Caco-2 (cell line): ENCODE measurements around the gene MVB12B. TPM values are rescaled to one million over a fixed set of nuclear protein-coding genes. Genes with fewer than 3 reads are reported as not detected.

Experiments
- BruUV-seq: library from RNA; stranded (reverse); fragments of 400-500 nt; replicated peaks from 2 replicates; lab custom pipeline; 2021; lab: Mats Ljungman, UMichigan
- CTCF ChIA-PET: fragments of 300-600 bp; sonication (Branson Sonifier 250); formaldehyde crosslinking; loops from one replicate; lab custom pipeline; 2022; ENCODE audit warnings: antibody characterized with exemption; lab: Charles Lee
- POLR2A ChIA-PET: fragments of 300-600 bp; sonication (Branson Sonifier 250); formaldehyde crosslinking; loops from one replicate; lab custom pipeline; 2022; ENCODE audit warnings: antibody characterized with exemption; lab: Charles Lee
- DNase-seq, 2 experiments: peaks; one replicate each; pipeline versions ENCODE4 v3.0.0 to v3.0.0-alpha.2; 2020 to 2022
- H3K27me3 ChIP-seq: replicated peaks from 2 replicates; pipeline ENCODE4 v1.6.0; 2011; ENCODE audit warnings: low read length; ENCODE audit not compliant: control insufficient read depth, insufficient read depth
- H3K36me3 ChIP-seq: 2 replicates; pipeline ENCODE4 v1.5.1; 2011; ENCODE audit warnings: low read length; ENCODE audit not compliant: control insufficient read depth, insufficient read depth
- H3K4me1 ChIP-seq: fragments of 250-450 bp; sonication (Bioruptor Pico); 2 replicates; pipeline ENCODE4 v1.5.1; 2020; ENCODE audit warnings: mild to moderate bottlenecking
- H3K4me3 ChIP-seq: 2 replicates; pipeline ENCODE4 v1.5.1; 2011; ENCODE audit warnings: low read depth, mild to moderate bottlenecking, control low read depth, low read length
- H3K9me3 ChIP-seq: fragments of 250-450 bp; sonication (Bioruptor Pico); 2 replicates; pipeline ENCODE4 v1.5.1; 2020; ENCODE audit warnings: mild to moderate bottlenecking, moderate library complexity
- H3K27ac Mint-ChIP-seq: one replicate; pipeline ENCODE4 v1.8.0; 2022; ENCODE audit warnings: mixed read lengths; ENCODE audit not compliant: unreplicated experiment
- H3K27me3 Mint-ChIP-seq: one replicate; pipeline ENCODE4 v1.8.0; 2022; ENCODE audit warnings: mixed read lengths; ENCODE audit not compliant: insufficient read depth, unreplicated experiment
- H3K36me3 Mint-ChIP-seq: one replicate; pipeline ENCODE4 v1.8.0; 2022; ENCODE audit warnings: mild to moderate bottlenecking, mixed read lengths; ENCODE audit not compliant: insufficient read depth, unreplicated experiment
- H3K4me1 Mint-ChIP-seq: one replicate; pipeline ENCODE4 v1.8.0; 2022; ENCODE audit warnings: low read depth, mixed read lengths; ENCODE audit not compliant: unreplicated experiment
- H3K4me3 Mint-ChIP-seq: one replicate; pipeline ENCODE4 v1.8.0; 2022; ENCODE audit warnings: mild to moderate bottlenecking, moderate library complexity, mixed read lengths; ENCODE audit not compliant: unreplicated experiment
- H3K9me3 Mint-ChIP-seq: one replicate; pipeline ENCODE4 v1.8.0; 2022; ENCODE audit warnings: mixed read lengths; ENCODE audit not compliant: unreplicated experiment
- CTCF ChIP-seq, 2 experiments: fragments of 200-600 bp in 1 of 2; IDR thresholded peaks; 1 replicate in 1 of 2; 2 replicates in 1 of 2; pipeline versions ENCODE4 v1.5.1 to v1.8.0; 2011 to 2022; ENCODE audit warnings: antibody characterized with exemption in 1 of 2, control low read depth in 1 of 2, inconsistent platforms in 1 of 2, low read depth in 1 of 2, low read length in 1 of 2, mild to moderate bottlenecking in 1 of 2, moderate library complexity in 1 of 2; ENCODE audit not compliant: insufficient read depth in 1 of 2, severe bottlenecking in 1 of 2, unreplicated experiment in 1 of 2
- intact Hi-C: fragments of 100-400 bp; cut with micrococcal nuclease; formaldehyde crosslinking; loops from one replicate; pipeline ENCODE4 v1.10.0; 2022; ENCODE audit not compliant: unreplicated experiment
- total RNA-seq: library from RNA; stranded (reverse); gene quantifications from 2 replicates; pipeline ENCODE4 v1.2.3, GENCODE V29; 2022

Gene MVB12B
- total RNA-seq, 1 experiment from 2014 or later: 24.4 TPM

- no peaks in the 10 kb centered on the region for H3K9me3 Mint-ChIP-seq
- no peaks in the 10 kb centered on the region for H3K4me1 Mint-ChIP-seq
- no TSS peak for BruUV-seq
- no peak for DNase-seq
- intact Hi-C loops: no loop called here
- no peak for TF ChIP-seq CTCF (IDR thresholded peaks at IDR 0.05; ENCODE audit: insufficient read depth in 1 of 2, low read depth in 1 of 2, low read length in 1 of 2, severe bottlenecking in 1 of 2, unreplicated experiment in 1 of 2)
- no peak overlapping the region for H3K4me3 Mint-ChIP-seq
- CTCF ChIA-PET: no interaction called here
- POLR2A ChIA-PET: no interaction called here
- Histone ChIP-seq H3K9me3 (no peaks in the 10 kb centered on the region), H3K27me3 (no peaks in the 10 kb centered on the region), H3K4me1 (no peaks in the 10 kb centered on the region), H3K4me3 (no peak overlapping the region), H3K36me3 (no peaks in the 10 kb centered on the region; the same call in 1 of the 2 replicates)
- no peaks in the 10 kb centered on the region for H3K27me3 Mint-ChIP-seq
- H3K36me3 Mint-ChIP-seq: peaks cover 6% of the 10 kb centered on the region
- no peak overlapping the region for H3K27ac Mint-ChIP-seq
Measured at GRCh38 chr9:126388964-126389708, 62.5 kb downstream of the MVB12B start.

- Mint-ChIP-seq H3K27me3 (no peaks in the 10 kb centered on the region), H3K4me3 (no peak overlapping the region), H3K4me1 (no peaks in the 10 kb centered on the region), H3K36me3 (peaks cover 6% of the 10 kb centered on the region), H3K27ac (no peak overlapping the region), H3K9me3 (no peaks in the 10 kb centered on the region)
- H3K9me3 ChIP-seq: no peaks in the 10 kb centered on the region
- DNase-seq: no peak
- no peak overlapping the region for H3K4me3 ChIP-seq
- no peak for TF ChIP-seq CTCF (IDR thresholded peaks at IDR 0.05; ENCODE audit: insufficient read depth in 1 of 2, low read depth in 1 of 2, low read length in 1 of 2, severe bottlenecking in 1 of 2, unreplicated experiment in 1 of 2)
- no peaks in the 10 kb centered on the region for H3K4me1 ChIP-seq
- H3K36me3 ChIP-seq: no peaks in the 10 kb centered on the region; the same call in 1 of the 2 replicates
- H3K27me3 ChIP-seq: no peaks in the 10 kb centered on the region
- ChIA-PET POLR2A (no interaction called here), CTCF (no interaction called here)
- BruUV-seq: no TSS peak
- intact Hi-C loops: no loop called here
Measured at GRCh38 chr9:126389992-126390391, 63.4 kb downstream of the MVB12B start.

- H3K36me3 ChIP-seq: no peaks in the 10 kb centered on the region; the same call in 1 of the 2 replicates
- Mint-ChIP-seq H3K9me3 (no peaks in the 10 kb centered on the region), H3K36me3 (peaks cover 6% of the 10 kb centered on the region), H3K27ac (no peak overlapping the region), H3K4me1 (no peaks in the 10 kb centered on the region), H3K4me3 (no peak overlapping the region), H3K27me3 (no peaks in the 10 kb centered on the region)
- POLR2A ChIA-PET: no interaction called here
- intact Hi-C loops: no loop called here
- BruUV-seq: no TSS peak
- no peaks in the 10 kb centered on the region for H3K27me3 ChIP-seq
- CTCF ChIA-PET: no interaction called here
- H3K4me3 ChIP-seq: no peak overlapping the region
- no peaks in the 10 kb centered on the region for H3K9me3 ChIP-seq
- no peaks in the 10 kb centered on the region for H3K4me1 ChIP-seq
- TF ChIP-seq CTCF (IDR thresholded peaks at IDR 0.05; ENCODE audit: insufficient read depth in 1 of 2, low read depth in 1 of 2, low read length in 1 of 2, severe bottlenecking in 1 of 2, unreplicated experiment in 1 of 2): no peak
- no peak for DNase-seq
Measured at GRCh38 chr9:126390923-126391322, 64.3 kb downstream of the MVB12B start.
